HepG2 (cell line): ENCODE results near the gene ENPP7.

Experiments
- CHCHD3 ChIP-seq: sonication (generic); formaldehyde crosslinking; IDR thresholded peaks from 2 replicates; pipeline ENCODE4 v1.8.0; 2022; ENCODE audit warnings: mild to moderate bottlenecking, missing genetic modification reagents, moderate library complexity
- DPF2 ChIP-seq: sonication (generic); formaldehyde crosslinking; IDR thresholded peaks from 2 replicates; pipeline ENCODE4 v1.4.0; 2020; ENCODE audit warnings: mild to moderate bottlenecking, low read depth, missing genetic modification reagents, borderline replicate concordance
- RAD21 ChIP-seq: fragments of 450-650 bp; formaldehyde crosslinking; IDR thresholded peaks from 2 replicates; pipeline ENCODE4 v1.5.0; 2020; ENCODE audit warnings: mild to moderate bottlenecking
- STAT6 ChIP-seq: sonication (generic); formaldehyde crosslinking; IDR thresholded peaks from 2 replicates; pipeline ENCODE4 v1.4.0; 2020; ENCODE audit warnings: missing genetic modification reagents, mild to moderate bottlenecking, borderline replicate concordance
- ZBTB7A ChIP-seq: sonication (generic); formaldehyde crosslinking; IDR thresholded peaks from 2 replicates; pipeline ENCODE4 v1.8.0; 2022; ENCODE audit warnings: mild to moderate bottlenecking, missing genetic modification reagents
- ZNF20 ChIP-seq: sonication (generic); formaldehyde crosslinking; IDR thresholded peaks from 2 replicates; pipeline ENCODE4 v1.4.0; 2020; ENCODE audit warnings: mild to moderate bottlenecking, moderate library complexity, missing genetic modification reagents

- no peak for TF ChIP-seq RAD21 (CRISPR knock-in tag)
- no peak for TF ChIP-seq DPF2 (CRISPR knock-in tag)
- no peak for TF ChIP-seq STAT6 (CRISPR knock-in tag)
- no peak for TF ChIP-seq CHCHD3 (CRISPR knock-in tag)
- no peak for TF ChIP-seq ZBTB7A (CRISPR knock-in tag)
- TF ChIP-seq ZNF20 = no peak
These were observed 1.5 kb downstream of the ENPP7 start for GRCh38 chr17:79732254-79732653.
